ENCODE data around the gene FOXN1. TPM values are rescaled to one million over a fixed set of nuclear protein-coding genes. Genes with fewer than 3 reads are reported as not detected.

FOXN1 gene
- total RNA-seq, 2 experiments from 2014 or later: not detected

DNA sequence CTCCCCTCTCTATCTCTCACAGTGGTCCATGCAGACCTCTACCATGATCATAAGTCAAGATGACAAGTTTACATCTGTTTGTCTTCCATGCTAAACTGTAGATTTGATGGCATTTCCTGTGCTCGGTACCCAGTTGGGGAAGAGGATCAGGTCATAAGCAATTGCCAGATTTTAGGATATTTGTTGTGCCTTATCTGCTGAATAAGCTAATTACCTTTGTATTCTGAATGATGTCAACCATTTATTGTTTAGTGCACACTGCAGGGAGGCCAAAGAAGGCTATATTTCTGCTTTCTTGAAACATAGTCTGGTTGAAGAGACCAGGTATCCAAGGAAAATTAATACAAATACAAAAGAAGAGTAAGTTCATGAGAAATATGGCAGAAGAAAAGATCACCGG is 76.4 kb downstream of the FOXN1 start:
- H3K36me3 Mint-ChIP-seq (ENCODE audit: low read depth): peaks cover 45% of the 10 kb centered on the region
- TF ChIP-seq, protein P1, sequence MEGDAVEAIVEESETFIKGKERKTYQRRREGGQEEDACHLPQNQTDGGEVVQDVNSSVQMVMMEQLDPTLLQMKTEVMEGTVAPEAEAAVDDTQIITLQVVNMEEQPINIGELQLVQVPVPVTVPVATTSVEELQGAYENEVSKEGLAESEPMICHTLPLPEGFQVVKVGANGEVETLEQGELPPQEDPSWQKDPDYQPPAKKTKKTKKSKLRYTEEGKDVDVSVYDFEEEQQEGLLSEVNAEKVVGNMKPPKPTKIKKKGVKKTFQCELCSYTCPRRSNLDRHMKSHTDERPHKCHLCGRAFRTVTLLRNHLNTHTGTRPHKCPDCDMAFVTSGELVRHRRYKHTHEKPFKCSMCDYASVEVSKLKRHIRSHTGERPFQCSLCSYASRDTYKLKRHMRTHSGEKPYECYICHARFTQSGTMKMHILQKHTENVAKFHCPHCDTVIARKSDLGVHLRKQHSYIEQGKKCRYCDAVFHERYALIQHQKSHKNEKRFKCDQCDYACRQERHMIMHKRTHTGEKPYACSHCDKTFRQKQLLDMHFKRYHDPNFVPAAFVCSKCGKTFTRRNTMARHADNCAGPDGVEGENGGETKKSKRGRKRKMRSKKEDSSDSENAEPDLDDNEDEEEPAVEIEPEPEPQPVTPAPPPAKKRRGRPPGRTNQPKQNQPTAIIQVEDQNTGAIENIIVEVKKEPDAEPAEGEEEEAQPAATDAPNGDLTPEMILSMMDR (IDR thresholded peaks at IDR 0.05): no peak
- H3K9me3 Mint-ChIP-seq: no peaks in the 10 kb centered on the region
- ATAC-seq (no peak), DNase-seq (no peak)
- H3K4me1 Mint-ChIP-seq (ENCODE audit: low read depth): peaks cover 18% of the 10 kb centered on the region
- H3K27ac Mint-ChIP-seq: no peak overlapping the region
- H3K27me3 Mint-ChIP-seq: no peaks in the 10 kb centered on the region
- H3K4me3 Mint-ChIP-seq: no peak overlapping the region
- intact Hi-C loops (cut with micrococcal nuclease): no loop called here
- CTCF ChIA-PET: no interaction called here
- POLR2A ChIA-PET: interaction anchor here (0.9 to 9.1 kb wide), 4 partner anchors 8 to 15 kb away, joined by 3 to 58 read pairs (median 10); partner anchors contain the start of genes PIGS and SPAG5

DNA sequence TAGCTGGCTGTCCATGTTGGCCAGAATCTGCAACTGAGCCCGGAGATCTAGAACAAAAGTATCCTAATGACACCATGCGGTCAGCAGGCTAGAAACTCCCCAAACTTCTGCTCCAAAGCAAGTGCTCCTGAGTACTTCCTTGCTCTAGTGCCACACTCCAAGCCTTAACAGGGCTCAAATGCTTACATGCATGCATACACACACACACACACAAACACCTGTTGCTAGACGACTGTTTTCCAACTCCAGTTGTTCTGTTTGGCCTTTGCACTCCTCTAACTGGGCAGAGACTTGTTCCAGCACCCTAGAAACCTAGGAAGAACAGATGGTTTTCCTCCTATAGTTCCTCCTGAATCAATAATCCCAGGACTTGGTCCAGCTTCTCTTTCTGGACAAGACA is 78.3 kb downstream of the FOXN1 start:
- ChIA-PET CTCF (no interaction called here), POLR2A (interaction anchor here (0.6 to 1.9 kb wide), 4 partner anchors 9 to 40 kb away, joined by 3 to 8 read pairs (median 4); no protein-coding TSS in a partner anchor)
- Mint-ChIP-seq H3K36me3 (ENCODE audit: low read depth) (peaks cover 36% of the 10 kb centered on the region), H3K27ac (no peak overlapping the region), H3K4me3 (no peak overlapping the region), H3K27me3 (no peaks in the 10 kb centered on the region), H3K4me1 (ENCODE audit: low read depth) (peaks cover 13% of the 10 kb centered on the region), H3K9me3 (no peaks in the 10 kb centered on the region)
- TF ChIP-seq, protein P1 (IDR thresholded peaks at IDR 0.05): no peak
- intact Hi-C loops (cut with micrococcal nuclease): no loop called here
- no peak for DNase-seq
- no peak for ATAC-seq

DNA sequence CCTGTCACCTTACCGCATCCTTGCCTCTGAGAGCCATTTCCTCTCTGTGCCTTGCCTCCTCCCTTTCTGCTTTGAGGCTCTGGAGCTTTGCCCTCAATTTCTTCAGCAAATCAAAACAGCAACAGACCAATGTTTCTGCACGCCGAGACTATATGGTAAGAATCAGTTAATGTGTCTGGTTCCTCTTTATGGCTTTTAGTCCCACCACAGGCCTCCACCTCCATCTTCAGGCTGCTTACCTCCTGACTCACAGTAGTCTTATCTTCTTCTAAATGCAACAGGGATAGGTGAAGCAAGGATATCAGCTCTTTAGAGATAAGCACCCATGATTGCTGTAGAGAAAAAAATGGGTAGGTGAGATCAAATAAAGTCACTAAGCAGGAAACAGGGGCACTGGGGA is 79.7 kb downstream of the FOXN1 start:
- intact Hi-C loops (cut with micrococcal nuclease): no loop called here
- DNase-seq: no peak
- Mint-ChIP-seq H3K4me1 (ENCODE audit: low read depth) (no peaks in the 10 kb centered on the region), H3K27ac (no peak overlapping the region), H3K36me3 (ENCODE audit: low read depth) (peaks cover 28% of the 10 kb centered on the region), H3K4me3 (no peak overlapping the region), H3K9me3 (no peaks in the 10 kb centered on the region), H3K27me3 (no peaks in the 10 kb centered on the region)
- TF ChIP-seq, protein P1 (IDR thresholded peaks at IDR 0.05): no peak
- ChIA-PET CTCF (interaction anchor here (0.9 kb wide), 1 partner anchor 11 kb away, joined by 4 read pairs; no protein-coding TSS in a partner anchor), POLR2A (interaction anchor here (0.6 to 1.4 kb wide), 2 partner anchors 12 to 305 kb away, joined by 3 to 4 read pairs; no protein-coding TSS in a partner anchor)
- no peak for ATAC-seq

Other genes starting within 250 kb of the FOXN1 start
- 10 to 100 TPM; 36.1 to 36.2 TPM for gene TMEM97, start 187.1 kb upstream of the FOXN1 start, total RNA-seq
- 10 to 100 TPM; 16.7 to 18.8 TPM for gene IFT20, start 170.9 kb upstream of the FOXN1 start, total RNA-seq
- 10 to 100 TPM; 19.5 to 20.9 TPM for gene TNFAIP1, start 170.6 kb upstream of the FOXN1 start, total RNA-seq
- gene POLDIP2, start 148.8 kb upstream of the FOXN1 start, total RNA-seq: 10 to 100 TPM; 87.6 to 88.7 TPM
- gene SEBOX, start 141.1 kb upstream of the FOXN1 start, total RNA-seq: not detected
- under 1 TPM in 1 of 2 experiments, not detected in 1; 0.11 TPM for gene VTN, start 136.0 kb upstream of the FOXN1 start, total RNA-seq
- gene SARM1, start 134.7 kb upstream of the FOXN1 start, total RNA-seq: 10 to 100 TPM; 16.7 to 19.8 TPM
- gene SLC46A1, start 100.1 kb upstream of the FOXN1 start, total RNA-seq: 1 to 10 TPM; 2.1 to 3.1 TPM
- not detected for gene SLC13A2, start 32.7 kb upstream of the FOXN1 start, total RNA-seq
- gene UNC119, start 46.3 kb downstream of the FOXN1 start, total RNA-seq: 10 to 100 TPM; 43.6 to 44.8 TPM
- 10 to 100 TPM; 33.8 to 36.9 TPM for gene PIGS, start 65.2 kb downstream of the FOXN1 start, total RNA-seq
- gene ALDOC, start 70.5 kb downstream of the FOXN1 start, total RNA-seq: 100 to 1,000 TPM; 142 to 146 TPM
- 100 to 1,000 TPM; 140 to 141 TPM for gene SPAG5, start 92.7 kb downstream of the FOXN1 start, total RNA-seq
- gene RSKR, start 107.8 kb downstream of the FOXN1 start, total RNA-seq: 10 to 100 TPM; 22.5 to 24.9 TPM
- gene BLTP2, start 138.8 kb downstream of the FOXN1 start, total RNA-seq: 100 to 1,000 TPM; 137 to 140 TPM
- gene SDF2, start 155.6 kb downstream of the FOXN1 start, total RNA-seq: 10 to 100 TPM; 37.4 to 39.0 TPM
- 10 to 100 TPM; 60.3 to 63.3 TPM for gene SUPT6H, start 155.9 kb downstream of the FOXN1 start, total RNA-seq
- gene PROCA1, start 205.5 kb downstream of the FOXN1 start, total RNA-seq: 1 to 10 TPM; 5.0 to 5.1 TPM
- gene RAB34, start 211.5 kb downstream of the FOXN1 start, total RNA-seq: 10 to 100 TPM in 1 of 2 experiments, 1 to 10 TPM in 1; 9.8 to 14.4 TPM
- 1,000 to 10,000 TPM; 2,633 to 2,644 TPM for gene RPL23A, start 213.6 kb downstream of the FOXN1 start, total RNA-seq
- 1 to 10 TPM; 6.5 to 8.7 TPM for gene TLCD1, start 219.9 kb downstream of the FOXN1 start, total RNA-seq
- 1 to 10 TPM; 3.6 to 3.9 TPM for gene NEK8, start 222.4 kb downstream of the FOXN1 start, total RNA-seq
- 100 to 1,000 TPM; 140 to 151 TPM for gene TRAF4, start 237.7 kb downstream of the FOXN1 start, total RNA-seq

Data from activated CD8-positive, alpha-beta T cell treated with anti-CD3 and anti-CD28 coated beads for 36 hours (primary cell).